Measurements from ENCODE around the gene FBXL7. TPM values are rescaled to one million over a fixed set of nuclear protein-coding genes. Genes with fewer than 3 reads are reported as not detected.

FBXL7 gene
- total RNA-seq, 1 experiment from 2014 or later, result not detected

GRCh38 chr5:15689836-15690235, 189.9 kb downstream of the FBXL7 start:
- no peak for TF ChIP-seq CTCF (conservative IDR thresholded peaks at IDR 0.05)
- no peaks in the 10 kb centered on the region for H3K36me3 ChIP-seq (ENCODE audit: low read depth)
- DNase-seq, result no peak
- H3K9me3 ChIP-seq (ENCODE audit: insufficient read depth, low read depth), result no peaks in the 10 kb centered on the region
- H3K79me2 ChIP-seq (ENCODE audit: low read depth), result no peaks in the 10 kb centered on the region
- H3K9me2 ChIP-seq (ENCODE audit: insufficient read depth), result no peaks in the 10 kb centered on the region
- no peak overlapping the region for H3K27ac ChIP-seq
- H3K27me3 ChIP-seq (ENCODE audit: insufficient read depth, low read depth), result 0 out of 2 replicates have a peak, but pooled peaks cover 3% of the 10 kb centered on the region
- no peak overlapping the region for H3K4me3 ChIP-seq
- H3K4me2 ChIP-seq, result no peak overlapping the region
- ChIA-PET POLR2A (ENCODE audit: unreplicated experiment) (no interaction called here), CTCF (no interaction called here)
- no peaks in the 10 kb centered on the region for H3K4me1 ChIP-seq (replicated peaks; ENCODE audit: insufficient read depth)
- no peak overlapping the region for H2AFZ ChIP-seq
- intact Hi-C loops (cut with micrococcal nuclease; ENCODE audit: unreplicated experiment), result no loop called here
- no peaks in the 10 kb centered on the region for H3F3A ChIP-seq (ENCODE audit: insufficient read depth, low read depth)
- no TSS peak for BruUV-seq (replicated peaks)
- no peaks in the 10 kb centered on the region for H4K20me1 ChIP-seq (ENCODE audit: insufficient read depth)

- Histone ChIP-seq H3K79me2 (ENCODE audit: low read depth) (no peaks in the 10 kb centered on the region), H3K9me2 (ENCODE audit: insufficient read depth) (no peaks in the 10 kb centered on the region), H3K9me3 (ENCODE audit: insufficient read depth, low read depth) (no peaks in the 10 kb centered on the region), H4K20me1 (ENCODE audit: insufficient read depth) (no peaks in the 10 kb centered on the region), H2AFZ (no peak overlapping the region), H3K27me3 (ENCODE audit: insufficient read depth, low read depth) (0 out of 2 replicates have a peak, but pooled peaks cover 3% of the 10 kb centered on the region), H3K4me1 (replicated peaks; ENCODE audit: insufficient read depth) (no peaks in the 10 kb centered on the region), H3K4me3 (no peak overlapping the region), H3F3A (ENCODE audit: insufficient read depth, low read depth) (no peaks in the 10 kb centered on the region), H3K4me2 (no peak overlapping the region), H3K27ac (no peak overlapping the region), H3K36me3 (ENCODE audit: low read depth) (no peaks in the 10 kb centered on the region)
- DNase-seq, result no peak
- POLR2A ChIA-PET (ENCODE audit: unreplicated experiment), result no interaction called here
- TF ChIP-seq CTCF (conservative IDR thresholded peaks at IDR 0.05), result no peak
- TF ChIP-seq EZH2 (IDR thresholded peaks at IDR 0.05; ENCODE audit: low read depth), result no peak
- CTCF ChIA-PET, result no interaction called here
- intact Hi-C loops (cut with micrococcal nuclease; ENCODE audit: unreplicated experiment), result no loop called here
- no TSS peak for BruUV-seq (replicated peaks)
Measured at GRCh38 chr5:15690611-15691010, 190.6 kb downstream of the FBXL7 start.

GRCh38 chr5:15691521-15691920, 191.5 kb downstream of the FBXL7 start:
- BruUV-seq (replicated peaks), result no TSS peak
- no peaks in the 10 kb centered on the region for H3K9me2 ChIP-seq (ENCODE audit: insufficient read depth)
- ChIA-PET POLR2A (ENCODE audit: unreplicated experiment) (no interaction called here), CTCF (no interaction called here)
- H4K20me1 ChIP-seq (ENCODE audit: insufficient read depth), result no peaks in the 10 kb centered on the region
- H3K27ac ChIP-seq, result no peak overlapping the region
- no peak for TF ChIP-seq CTCF (conservative IDR thresholded peaks at IDR 0.05)
- no peak for TF ChIP-seq EZH2 (IDR thresholded peaks at IDR 0.05; ENCODE audit: low read depth)
- DNase-seq, result no peak
- 0 out of 2 replicates have a peak, but pooled peaks cover 3% of the 10 kb centered on the region for H3K27me3 ChIP-seq (ENCODE audit: insufficient read depth, low read depth)
- H3K9me3 ChIP-seq (ENCODE audit: insufficient read depth, low read depth), result no peaks in the 10 kb centered on the region
- no peaks in the 10 kb centered on the region for H3K36me3 ChIP-seq (ENCODE audit: low read depth)
- H2AFZ ChIP-seq, result no peak overlapping the region
- no peaks in the 10 kb centered on the region for H3K79me2 ChIP-seq (ENCODE audit: low read depth)
- intact Hi-C loops (cut with micrococcal nuclease; ENCODE audit: unreplicated experiment), result no loop called here
- no peak overlapping the region for H3K4me3 ChIP-seq
- no peaks in the 10 kb centered on the region for H3K4me1 ChIP-seq (replicated peaks; ENCODE audit: insufficient read depth)
- no peaks in the 10 kb centered on the region for H3F3A ChIP-seq (ENCODE audit: insufficient read depth, low read depth)
- no peak overlapping the region for H3K4me2 ChIP-seq
